PFSK-1 (cell line): ENCODE measurements around the gene NCAN.

ENCODE experiments used
- POLR2AphosphoS5 ChIP-seq: IDR thresholded peaks from 2 replicates; pipeline ENCODE4 v1.6.1; 2012; ENCODE audit warnings: low read depth, mild to moderate bottlenecking, control low read depth, low read length, moderate library complexity
- REST ChIP-seq, 2 experiments: IDR thresholded peaks; 2 replicates each; pipeline versions ENCODE4 v1.6.1 to v1.8.0; 2011 to 2012; ENCODE audit warnings: low read depth in 2 of 2, low read length in 2 of 2, control low read depth in 1 of 2, inconsistent platforms in 1 of 2, mild to moderate bottlenecking in 1 of 2, moderate library complexity in 1 of 2; ENCODE audit not compliant: insufficient read depth in 1 of 2
- SIN3A ChIP-seq: IDR thresholded peaks from 2 replicates; pipeline ENCODE4 v1.6.1; 2012; ENCODE audit warnings: mild to moderate bottlenecking, low read length, moderate library complexity, borderline replicate concordance; ENCODE audit not compliant: insufficient read depth

- no peak for TF ChIP-seq POLR2AphosphoS5
- no peak for TF ChIP-seq REST (IDR thresholded peaks at IDR 0.05; ENCODE audit: insufficient read depth in 1 of 2, low read depth in 2 of 2, low read length in 2 of 2)
- no peak for TF ChIP-seq SIN3A
Measured at GRCh38 chr19:19236173-19236572, 24.4 kb downstream of the NCAN start.
